Renal cortex interstitium (tissue), 11 donors: ENCODE data around the gene INSL3. TPM values are rescaled to one million over a fixed set of nuclear protein-coding genes. Genes with fewer than 3 reads are reported as not detected.

Experiments used
- DNase-seq, 11 donors: peaks; one replicate each; pipeline ENCODE4 v3.0.0-alpha.2; 2013; ENCODE audit warnings: low read depth in 9 of 11, low spot score in 4 of 11; ENCODE audit errors: extremely low read depth in 1 of 11
- polyA plus RNA-seq, 3 donors: library from polyadenylated mRNA; unstranded; fragments of 120-200 nt; gene quantifications; one replicate each; pipeline ENCODE4 v1.2.1, GENCODE V29; 2013; ENCODE audit not compliant: insufficient read length in 3 of 3

The INSL3 gene
- polyA plus RNA-seq, 3 donors: 0.25 to 0.75 (median 0.61) TPM

DNA sequence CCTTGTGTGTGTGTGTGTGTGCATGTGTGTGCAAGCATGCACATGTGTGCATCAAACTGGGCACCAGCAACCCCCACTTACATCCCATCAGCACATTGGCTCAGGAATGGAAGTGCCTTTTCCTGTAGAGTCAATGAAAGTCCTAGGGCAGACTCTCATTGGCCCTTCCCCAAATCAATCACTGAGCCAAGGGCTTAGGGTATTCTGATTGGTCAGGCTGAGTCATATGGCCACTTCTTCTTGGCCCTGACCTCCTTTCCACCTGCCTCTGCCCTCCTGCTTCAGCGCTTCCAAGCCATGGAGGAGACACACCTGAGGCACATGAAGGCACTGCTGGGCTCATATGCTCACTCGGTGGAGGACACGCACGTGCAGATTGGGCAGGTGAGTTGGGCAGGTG, 49.1 kb downstream of the INSL3 start:
- no peak for DNase-seq

DNA sequence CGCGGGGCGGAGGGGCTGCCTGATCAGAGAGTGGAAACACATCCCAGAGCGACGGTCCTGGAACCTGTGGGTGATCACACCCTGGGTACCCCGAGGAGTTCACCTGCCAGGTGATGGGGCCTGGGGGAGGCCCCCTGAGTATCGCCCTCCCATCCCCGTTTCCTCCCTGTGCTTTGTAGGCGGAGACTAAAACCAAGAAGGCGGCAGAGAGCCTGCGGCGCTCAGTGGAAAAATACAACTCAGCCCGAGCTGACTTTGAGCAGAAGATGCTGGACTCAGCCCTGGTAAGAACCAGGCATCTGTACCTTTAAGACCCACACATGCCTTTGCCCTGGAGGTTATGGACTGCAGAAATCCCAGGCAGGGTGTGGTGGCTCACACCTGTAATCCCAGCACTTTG, 50.7 kb downstream of the INSL3 start:
- DNase-seq: no peak

DNA sequence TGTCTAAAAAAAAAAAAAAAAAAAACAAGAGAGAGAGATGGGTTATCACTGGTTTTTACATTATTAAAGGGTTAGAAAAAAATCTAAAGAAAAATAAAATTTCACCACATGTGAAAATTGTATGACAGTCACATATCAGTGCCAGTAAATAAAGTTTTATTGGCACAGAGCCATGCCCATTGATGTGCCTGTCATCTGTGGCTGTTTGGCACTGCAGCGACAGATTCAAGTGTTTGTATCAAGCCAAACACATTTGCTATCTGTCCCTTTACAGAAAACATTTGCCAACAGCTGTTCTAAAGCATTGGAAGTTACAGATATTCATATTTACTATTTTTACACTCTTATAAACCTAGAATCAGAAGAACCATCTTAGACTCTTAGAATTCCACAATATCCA, 53.8 kb downstream of the INSL3 start:
- no peak for DNase-seq

DNA sequence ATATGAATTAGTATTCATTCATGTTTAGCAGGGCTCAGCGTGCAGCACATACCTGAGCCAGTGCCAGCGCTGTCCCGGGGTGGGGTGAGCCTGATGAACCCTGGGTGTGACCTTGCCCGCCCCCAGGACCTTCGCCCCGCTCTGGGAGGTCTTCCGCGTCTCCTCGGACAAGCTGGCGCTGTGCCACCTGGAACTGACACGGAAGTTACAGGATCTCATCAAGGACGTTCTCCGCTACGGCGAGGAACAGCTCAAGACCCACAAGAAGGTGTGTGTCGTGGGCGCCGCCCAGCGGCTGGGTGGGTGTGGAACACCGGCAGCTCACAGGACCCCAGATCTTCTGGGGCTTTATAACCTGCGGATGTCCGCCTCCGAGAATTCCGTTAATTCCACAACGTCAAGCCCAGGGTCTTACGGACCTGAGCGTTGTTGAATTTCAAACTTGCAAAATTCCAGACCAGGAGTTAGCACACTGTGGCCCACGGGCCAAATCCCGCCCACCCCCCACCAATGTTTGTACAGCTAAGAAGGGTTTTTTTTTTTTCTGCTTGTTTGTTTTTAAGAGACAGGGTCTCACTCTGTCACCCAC, 54.7 kb downstream of the INSL3 start:
- peak in 5 of 11 donors; percentile 57 to 72 (median 67) for DNase-seq

Other genes with a start within 250 kb of the INSL3 start
- gene UNC13A, start 133.2 kb downstream of the INSL3 start, polyA plus RNA-seq: under 1 TPM; 0.18 to 0.26 (median 0.19) TPM
- 10 to 100 TPM; 33.9 to 40.7 (median 39.4) TPM for gene MAP1S, start 102.0 kb downstream of the INSL3 start, polyA plus RNA-seq
- gene FCHO1, start 70.0 kb downstream of the INSL3 start, polyA plus RNA-seq: 1 to 10 TPM; 2.2 to 3.1 (median 2.4) TPM
- 1 to 10 TPM; 7.3 to 8.8 (median 7.4) TPM for gene B3GNT3, start 26.4 kb downstream of the INSL3 start, polyA plus RNA-seq
- 1 to 10 TPM; 3.2 to 4.5 (median 3.3) TPM for gene JAK3, start 26.5 kb upstream of the INSL3 start, polyA plus RNA-seq
- 1,000 to 10,000 TPM in 2 of 3 donors, 100 to 1,000 TPM in 1; 861 to 1,272 (median 1,083) TPM for gene RPL18A, start 38.4 kb upstream of the INSL3 start, polyA plus RNA-seq
- gene SLC5A5, start 50.4 kb upstream of the INSL3 start, polyA plus RNA-seq: under 1 TPM; 0.05 to 0.07 (median 0.06) TPM
- gene CCDC124, start 111.5 kb upstream of the INSL3 start, polyA plus RNA-seq: 10 to 100 TPM; 46.5 to 87.2 (median 70.7) TPM
- gene KCNN1, start 145.6 kb upstream of the INSL3 start, polyA plus RNA-seq: 1 to 10 TPM; 4.8 to 8.4 (median 5.7) TPM
- gene ARRDC2, start 186.7 kb upstream of the INSL3 start, polyA plus RNA-seq: 1 to 10 TPM; 3.4 to 7.5 (median 3.8) TPM